SK-N-MC (cell line): ENCODE results near the gene CSTF1.

Experiments
- EZH2 ChIP-seq: fragments of 200-600 bp; sonication (generic); IDR thresholded peaks from one replicate; pipeline ENCODE4 v1.6.1; 2017; ENCODE audit warnings: antibody characterized with exemption
- POLR2AphosphoS5 ChIP-seq: IDR thresholded peaks from 2 replicates; pipeline ENCODE4 v1.6.1; 2012; ENCODE audit warnings: mild to moderate bottlenecking, low read depth, low read length, borderline replicate concordance

GRCh38 chr20:56433221-56433879 is 40.9 kb downstream of the CSTF1 start:
- no peak for TF ChIP-seq POLR2AphosphoS5
- TF ChIP-seq EZH2 = no peak
